H1 (cell line): ENCODE data around the gene KLHL3. TPM values are rescaled to one million over a fixed set of nuclear protein-coding genes. Genes with fewer than 3 reads are reported as not detected.

Source experiments
- CTCF ChIA-PET: fragments of 300-600 bp; sonication (Branson Sonifier 250); formaldehyde crosslinking; loops from one replicate; lab custom pipeline; 2021; ENCODE audit not compliant: partially characterized antibody; lab: Charles Lee
- POLR2A ChIA-PET: fragments of 300-600 bp; sonication (Branson Sonifier 250); formaldehyde crosslinking; loops from one replicate; lab custom pipeline; 2021; ENCODE audit warnings: inconsistent platforms; ENCODE audit not compliant: partially characterized antibody; lab: Charles Lee
- DNase-seq, 2 experiments: peaks; one replicate each; pipeline versions ENCODE4 v3.0.0 to v3.0.0-alpha.2; 2010 to 2022; ENCODE audit warnings: low spot score in 2 of 2, low read depth in 1 of 2, mixed read lengths in 1 of 2
- FAIRE-seq: peaks from 2 replicates; lab custom pipeline; 2011; peaks lifted over from hg19 to GRCh38; lab: Jason Lieb, UNC
- H2AFZ ChIP-seq: 2 replicates; pipeline ENCODE4 v1.8.1; 2012; ENCODE audit warnings: low read length, inconsistent platforms
- H2AK5ac ChIP-seq: 2 replicates; pipeline ENCODE4 v1.6.1; 2013; ENCODE audit warnings: low read depth, low read length
- H2BK120ac ChIP-seq: replicated peaks from 2 replicates; pipeline ENCODE3; 2013; ENCODE audit warnings: low read depth, low read length, inconsistent platforms
- H2BK12ac ChIP-seq: 2 replicates; pipeline ENCODE4 v1.6.1; 2013; ENCODE audit warnings: low read depth, low read length
- H2BK15ac ChIP-seq: 2 replicates; pipeline ENCODE4 v1.6.1; 2013; ENCODE audit warnings: low read length
- H2BK20ac ChIP-seq: 2 replicates; pipeline ENCODE4 v1.6.1; 2013; ENCODE audit warnings: low read length
- H2BK5ac ChIP-seq: 2 replicates; pipeline ENCODE4 v1.6.1; 2013; ENCODE audit warnings: low read depth, low read length
- H3K14ac ChIP-seq: 2 replicates; pipeline ENCODE4 v1.6.1; 2013; ENCODE audit warnings: inconsistent platforms; ENCODE audit not compliant: insufficient read length
- H3K18ac ChIP-seq: 2 replicates; pipeline ENCODE4 v1.6.1; 2013; ENCODE audit warnings: low read length; ENCODE audit errors: extremely low read depth
- H3K23ac ChIP-seq: 2 replicates; pipeline ENCODE4 v1.6.1; 2013; ENCODE audit warnings: inconsistent platforms; ENCODE audit not compliant: insufficient read length
- H3K23me2 ChIP-seq: 2 replicates; pipeline ENCODE4 v1.6.1; 2013; ENCODE audit warnings: low read depth, low read length
- H3K27ac ChIP-seq: 2 replicates; pipeline ENCODE4 v1.6.1; 2011; ENCODE audit warnings: low read depth, low read length, inconsistent platforms
- H3K27me3 ChIP-seq, 4 experiments: replicated peaks in 1 of 4; 1 replicate in 1 of 4; 2 replicates in 3 of 4; pipeline versions ENCODE4 v1.6.1 to v1.8.1; 2011 to 2013; ENCODE audit warnings: low read length in 3 of 4, mild to moderate bottlenecking in 3 of 4, inconsistent platforms in 2 of 4, mixed read lengths in 2 of 4, moderate library complexity in 1 of 4; ENCODE audit not compliant: control insufficient read depth in 3 of 4, insufficient read depth in 3 of 4; ENCODE audit errors: extremely low read depth in 1 of 4
- H3K36me3 ChIP-seq, 4 experiments: 2 replicates each; pipeline versions ENCODE4 v1.6.1 to v1.8.1; 2011 to 2013; ENCODE audit warnings: mild to moderate bottlenecking in 4 of 4, low read length in 3 of 4, moderate library complexity in 2 of 4, control low read depth in 1 of 4, inconsistent platforms in 1 of 4; ENCODE audit not compliant: insufficient read depth in 4 of 4, control insufficient read depth in 2 of 4
- H3K4ac ChIP-seq: replicated peaks from 2 replicates; pipeline ENCODE3; 2013; ENCODE audit warnings: low read length, low read depth, mixed read lengths, inconsistent platforms; ENCODE audit not compliant: insufficient read length
- H3K4me1 ChIP-seq, 4 experiments: replicated peaks in 1 of 4; 1 replicate in 1 of 4; 2 replicates in 3 of 4; pipeline versions ENCODE4 v1.6.1 to v1.8.1; 2011 to 2013; ENCODE audit warnings: low read length in 3 of 4, inconsistent platforms in 2 of 4, mixed read lengths in 1 of 4; ENCODE audit not compliant: insufficient read depth in 4 of 4, control insufficient read depth in 3 of 4
- H3K4me2 ChIP-seq, 2 experiments: 2 replicates each; pipeline versions ENCODE4 v1.6.1 to v1.8.1; 2011 to 2013; ENCODE audit warnings: low read depth in 2 of 2, low read length in 2 of 2, control low read depth in 1 of 2, inconsistent platforms in 1 of 2, mild to moderate bottlenecking in 1 of 2; ENCODE audit not compliant: insufficient read depth in 1 of 2
- H3K4me3 ChIP-seq, 4 experiments: fragments of 200-600, 300-600 bp in 1 of 4; sonication (generic), shearing (Covaris generic), sonication (Bioruptor Twin) in 1 of 4; 2 replicates each; pipeline versions ENCODE4 v1.5.1 to v1.8.1; 2011 to 2016; ENCODE audit warnings: low read length in 4 of 4, low read depth in 3 of 4, control low read depth in 2 of 4, inconsistent platforms in 2 of 4, mild to moderate bottlenecking in 2 of 4, mixed read lengths in 1 of 4, moderate library complexity in 1 of 4; ENCODE audit not compliant: insufficient read depth in 2 of 4; ENCODE audit errors: extremely low read depth in 1 of 4
- H3K56ac ChIP-seq: replicated peaks from 2 replicates; pipeline ENCODE3; 2013; ENCODE audit warnings: low read depth, mild to moderate bottlenecking, mixed read lengths, low read length, inconsistent platforms; ENCODE audit not compliant: insufficient read length
- H3K79me1 ChIP-seq: 2 replicates; pipeline ENCODE4 v1.6.1; 2013; ENCODE audit warnings: low read depth, low read length, control low read depth
- H3K79me2 ChIP-seq, 2 experiments: 2 replicates each; pipeline versions ENCODE4 v1.6.1 to v1.8.1; 2012 to 2013; ENCODE audit warnings: low read length in 2 of 2, mild to moderate bottlenecking in 2 of 2, inconsistent platforms in 1 of 2; ENCODE audit not compliant: insufficient read depth in 2 of 2, control insufficient read depth in 1 of 2
- H3K9ac ChIP-seq, 4 experiments: replicated peaks in 1 of 4; 1 replicate in 1 of 4; 2 replicates in 3 of 4; pipeline versions ENCODE4 v1.6.1 to v1.8.1; 2011 to 2013; ENCODE audit warnings: low read depth in 3 of 4, low read length in 3 of 4, control low read depth in 2 of 4, mild to moderate bottlenecking in 2 of 4, moderate library complexity in 2 of 4, inconsistent platforms in 1 of 4; ENCODE audit errors: extremely low read depth in 1 of 4
- H3K9me3 ChIP-seq, 2 experiments: 2 replicates each; pipeline versions ENCODE4 v1.6.1 to v1.8.1; 2012 to 2013; ENCODE audit warnings: mild to moderate bottlenecking in 2 of 2, moderate library complexity in 2 of 2, control low read depth in 1 of 2, inconsistent platforms in 1 of 2, low read depth in 1 of 2, low read length in 1 of 2, mixed read lengths in 1 of 2; ENCODE audit not compliant: insufficient read depth in 2 of 2
- H4K20me1 ChIP-seq, 2 experiments: replicated peaks in 1 of 2; 2 replicates each; pipeline versions ENCODE3 to v1.8.1; 2011 to 2013; ENCODE audit warnings: inconsistent platforms in 2 of 2, low read length in 2 of 2, mild to moderate bottlenecking in 1 of 2; ENCODE audit not compliant: insufficient read depth in 2 of 2, control insufficient read depth in 1 of 2
- H4K5ac ChIP-seq: 2 replicates; pipeline ENCODE4 v1.6.1; 2013; ENCODE audit warnings: low read length, low read depth, mixed read lengths, inconsistent platforms; ENCODE audit not compliant: insufficient read length
- H4K8ac ChIP-seq: 2 replicates; pipeline ENCODE4 v1.8.0; 2013; ENCODE audit warnings: mild to moderate bottlenecking, moderate library complexity, low read length, inconsistent platforms; ENCODE audit not compliant: insufficient read depth; ENCODE audit errors: extremely low read depth
- H4K91ac ChIP-seq: replicated peaks from 2 replicates; pipeline ENCODE3; 2013; ENCODE audit warnings: low read length, mixed read lengths, inconsistent platforms; ENCODE audit not compliant: insufficient read length
- BACH1 ChIP-seq: IDR thresholded peaks from 2 replicates; pipeline ENCODE4 v1.6.1; 2012; ENCODE audit warnings: low read length, improper control_type of control experiment
- CEBPB ChIP-seq: IDR thresholded peaks from 2 replicates; pipeline ENCODE4 v1.6.1; 2012; ENCODE audit warnings: low read depth, low read length
- FOSL1 ChIP-seq: IDR thresholded peaks from 2 replicates; pipeline ENCODE4 v1.6.1; 2011; ENCODE audit warnings: mild to moderate bottlenecking, low read depth, low read length, moderate library complexity; ENCODE audit not compliant: insufficient read depth
- HDAC2 ChIP-seq, 2 experiments: fragments of 300-600 bp in 1 of 2; sonication (generic) in 1 of 2; IDR thresholded peaks; 2 replicates each; pipeline ENCODE4 v1.6.1; 2011 to 2012; ENCODE audit warnings: low read depth in 2 of 2, low read length in 2 of 2, mild to moderate bottlenecking in 2 of 2, moderate library complexity in 2 of 2, borderline replicate concordance in 1 of 2, inconsistent platforms in 1 of 2
- RAD21 ChIP-seq, 2 experiments: IDR thresholded peaks in 1 of 2; conservative IDR thresholded peaks in 1 of 2; 2 replicates each; pipeline ENCODE4 v1.6.1; 2011; ENCODE audit warnings: low read depth in 2 of 2, low read length in 2 of 2, improper control_type of control experiment in 1 of 2, inconsistent platforms in 1 of 2, mild to moderate bottlenecking in 1 of 2, moderate library complexity in 1 of 2
- SIN3A ChIP-seq, 2 experiments: IDR thresholded peaks in 1 of 2; conservative IDR thresholded peaks in 1 of 2; 2 replicates each; pipeline ENCODE4 v1.6.1; 2011 to 2012; ENCODE audit warnings: low read length in 2 of 2, improper control_type of control experiment in 1 of 2, low read depth in 1 of 2, mild to moderate bottlenecking in 1 of 2
- ZNF274 ChIP-seq: IDR thresholded peaks from 2 replicates; pipeline ENCODE4 v1.7.0; 2012; ENCODE audit warnings: low read length, borderline replicate concordance; ENCODE audit errors: extremely low read depth
- WGBS, 2 experiments: shearing (Covaris generic) in 1 of 2; methylation state at CpG; one replicate each; pipeline versions ENCODE4 v1.1.6 to v1.1.7; 2013 to 2015; ENCODE audit warnings: low lambda C conversion rate in 2 of 2, mixed read lengths in 2 of 2, inconsistent platforms in 1 of 2, low coverage in 1 of 2, missing lambda C conversion rate in 1 of 2; ENCODE audit not compliant: insufficient replicate concordance in 2 of 2, insufficient coverage in 1 of 2, insufficient read length in 1 of 2; ENCODE audit errors: extremely low coverage in 1 of 2, missing lambda C conversion rate in 1 of 2; 5-methylcytosine and 5-hydroxymethylcytosine counted together
- polyA plus RNA-seq, 7 experiments: library from polyadenylated mRNA; depleted of rRNA in 3 of 7; stranded (reverse) in 5 of 7; unstranded in 2 of 7; fragments of >200 nt in 5 of 7; fragments of 200-250 nt in 2 of 7; gene quantifications; 1 replicate in 5 of 7; 2 replicates in 1 of 7; 4 replicates in 1 of 7; pipeline versions ENCODE4 v1.2.1 to v1.2.3, GENCODE V29; 2011 to 2013; ENCODE audit warnings: missing spikeins in 2 of 7, mixed read lengths in 2 of 7
- total RNA-seq: library from RNA; stranded (reverse); fragmentation: NEBNext Ultra II Directional; extraction: Animal tissue kit (Norgen Biotek cat#: 25700); gene quantifications from 2 replicates; pipeline ENCODE4 v1.2.1, GENCODE V29; 2021
- TF ChIP-seq, protein P1 (sequence below), 3 experiments: IDR thresholded peaks; 1 replicate in 2 of 3; 2 replicates in 1 of 3; pipeline versions ENCODE4 v1.5.1 to v1.6.1; 2011; ENCODE audit warnings: low read length in 3 of 3, mild to moderate bottlenecking in 3 of 3, inconsistent platforms in 2 of 3, low read depth in 1 of 3, moderate library complexity in 1 of 3; ENCODE audit not compliant: insufficient read depth in 1 of 3; ENCODE audit errors: control extremely low read depth in 1 of 3

The KLHL3 gene
- total and polyA plus RNA-seq, 2 of the 8 experiments (the other 6 are each of a cell fraction or from before 2014, with no cell fraction given) = 7.4 to 13.7 TPM

DNA sequence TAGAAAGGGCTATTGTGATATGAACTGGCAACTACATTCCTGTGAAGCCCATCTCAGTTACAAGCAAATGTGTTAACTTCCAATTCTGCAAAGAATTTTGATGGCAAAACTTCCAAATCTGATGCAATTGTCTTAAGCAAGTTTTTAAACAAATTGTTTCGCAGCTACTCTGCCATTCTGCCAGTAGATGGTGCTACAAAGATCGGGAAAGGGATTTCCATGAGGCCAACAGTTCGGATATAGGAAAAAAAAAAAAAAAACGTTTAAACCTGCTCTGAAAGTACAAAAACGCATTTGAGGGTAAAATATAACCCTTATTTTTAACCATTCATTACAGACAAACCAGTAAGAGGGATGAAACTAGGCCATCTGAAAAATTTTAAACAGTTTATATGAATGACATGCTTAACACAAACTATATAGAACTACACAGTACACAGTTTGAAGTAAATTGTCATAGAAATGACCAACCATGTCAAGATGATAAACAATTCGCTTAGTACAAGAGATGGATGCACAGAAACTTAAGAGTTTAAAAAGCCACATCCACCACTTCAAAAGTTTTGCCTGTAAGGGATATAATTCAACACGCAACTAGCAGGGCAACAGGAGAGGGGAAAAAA lies 16.1 kb upstream of the KLHL3 start:
- Histone ChIP-seq H2AFZ (no peak overlapping the region), H3K56ac (no peak overlapping the region), H4K91ac (no peak overlapping the region), H3K79me2 (peaks cover 21 to 53% of the 10 kb centered on the region in 2 experiments), H3K23me2 (peaks cover 2% of the 10 kb centered on the region), H3K4me3 (peak overlapping the region; percentile 92 to 100 (median 100)), H2BK12ac (no peak overlapping the region), H3K79me1 (no peaks in the 10 kb centered on the region), H3K4ac (no peak overlapping the region), H3K36me3 (peaks cover 0 to 25% (median 0%) of the 10 kb centered on the region in 4 experiments; a peak in 1 of 8 replicates), H2BK15ac (no peak overlapping the region), H3K14ac (no peak overlapping the region), H3K27me3 (no peaks in the 10 kb centered on the region), H3K18ac (no peak overlapping the region), H2BK20ac (no peak overlapping the region), H3K9ac (peak overlapping the region in 3 of 4 experiments; percentile 41 to 66 (median 58); a peak in 4 of 7 replicates), H3K23ac (no peak overlapping the region), H2AK5ac (no peak overlapping the region), H3K27ac (no peak overlapping the region), H4K8ac (no peak overlapping the region), H2BK5ac (no peak overlapping the region), H4K5ac (no peak overlapping the region), H3K4me2 (peak overlapping the region; percentile 61 to 79), H2BK120ac (no peak overlapping the region), H4K20me1 (peaks cover 20 to 32% of the 10 kb centered on the region in 2 experiments), H3K4me1 (peaks cover 0 to 3% (median 0%) of the 10 kb centered on the region in 4 experiments; a peak in 3 of 7 replicates), H3K9me3 (no peaks in the 10 kb centered on the region)
- POLR2A ChIA-PET = interaction anchor here (0.6 to 1.7 kb wide), 10 partner anchors 10 to 1788 kb away, joined by 3 to 8 read pairs (median 3); partner anchors contain the start of gene FAM13B
- CTCF ChIA-PET = interaction anchor here (0.6 to 2.0 kb wide), 19 partner anchors 11 to 885 kb away, joined by 3 to 28 read pairs (median 3); partner anchors contain the start of gene KLHL3
- WGBS, 2 experiments = 4% methylated on average over 7 of the region's 7 CpGs; no CpG with 5 or more reads in 1 of the 2 experiments
- DNase-seq (no peak), FAIRE-seq (peak; percentile 72)
- peak; percentile 29 to 40; a peak in 3 of 4 replicates for TF ChIP-seq RAD21 (IDR thresholded peaks at IDR 0.05 in 1 of 2, conservative IDR thresholded peaks at IDR 0.05 in 1 of 2; ENCODE audit: low read depth in 2 of 2, low read length in 2 of 2)
- no peak for TF ChIP-seq BACH1
- peak; percentile 81; the same call in 1 of the 2 replicates for TF ChIP-seq CEBPB
- TF ChIP-seq ZNF274 = no peak
- TF ChIP-seq SIN3A (conservative IDR thresholded peaks at IDR 0.05 in 1 of 2, IDR thresholded peaks at IDR 0.05 in 1 of 2; ENCODE audit: low read depth in 1 of 2, low read length in 2 of 2) = peak in 1 of 2 experiments; percentile 68; a peak in 1 of 4 replicates
- TF ChIP-seq HDAC2 (IDR thresholded peaks at IDR 0.05; ENCODE audit: borderline replicate concordance in 1 of 2, low read depth in 2 of 2, low read length in 2 of 2) = 0 out of 4 replicates have a peak, but pooled peaks of 1 of the 2 experiments have one; percentile 58
- TF ChIP-seq, protein P1, sequence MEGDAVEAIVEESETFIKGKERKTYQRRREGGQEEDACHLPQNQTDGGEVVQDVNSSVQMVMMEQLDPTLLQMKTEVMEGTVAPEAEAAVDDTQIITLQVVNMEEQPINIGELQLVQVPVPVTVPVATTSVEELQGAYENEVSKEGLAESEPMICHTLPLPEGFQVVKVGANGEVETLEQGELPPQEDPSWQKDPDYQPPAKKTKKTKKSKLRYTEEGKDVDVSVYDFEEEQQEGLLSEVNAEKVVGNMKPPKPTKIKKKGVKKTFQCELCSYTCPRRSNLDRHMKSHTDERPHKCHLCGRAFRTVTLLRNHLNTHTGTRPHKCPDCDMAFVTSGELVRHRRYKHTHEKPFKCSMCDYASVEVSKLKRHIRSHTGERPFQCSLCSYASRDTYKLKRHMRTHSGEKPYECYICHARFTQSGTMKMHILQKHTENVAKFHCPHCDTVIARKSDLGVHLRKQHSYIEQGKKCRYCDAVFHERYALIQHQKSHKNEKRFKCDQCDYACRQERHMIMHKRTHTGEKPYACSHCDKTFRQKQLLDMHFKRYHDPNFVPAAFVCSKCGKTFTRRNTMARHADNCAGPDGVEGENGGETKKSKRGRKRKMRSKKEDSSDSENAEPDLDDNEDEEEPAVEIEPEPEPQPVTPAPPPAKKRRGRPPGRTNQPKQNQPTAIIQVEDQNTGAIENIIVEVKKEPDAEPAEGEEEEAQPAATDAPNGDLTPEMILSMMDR (IDR thresholded peaks at IDR 0.05; ENCODE audit: control extremely low read depth in 1 of 3, insufficient read depth in 1 of 3, low read depth in 1 of 3, low read length in 3 of 3) = peak in 2 of 3 experiments; percentile 49 to 64; a peak in 3 of 4 replicates
- no peak for TF ChIP-seq FOSL1
